GM20431 (cell line): ENCODE results near the gene EFCAB6.

Source experiments
- in situ Hi-C: fragments of 300-500 bp; cut with MseI, MboI; formaldehyde crosslinking; loops from one replicate; pipeline ENCODE4 v1.15.0; 2020; ENCODE audit warnings: low sequenced_read_pairs; ENCODE audit not compliant: unreplicated experiment

The EFCAB6 gene

GRCh38 chr22:43516996-43517635 lies 295.0 kb downstream of the EFCAB6 start:
- in situ Hi-C loops = no loop called here

DNA sequence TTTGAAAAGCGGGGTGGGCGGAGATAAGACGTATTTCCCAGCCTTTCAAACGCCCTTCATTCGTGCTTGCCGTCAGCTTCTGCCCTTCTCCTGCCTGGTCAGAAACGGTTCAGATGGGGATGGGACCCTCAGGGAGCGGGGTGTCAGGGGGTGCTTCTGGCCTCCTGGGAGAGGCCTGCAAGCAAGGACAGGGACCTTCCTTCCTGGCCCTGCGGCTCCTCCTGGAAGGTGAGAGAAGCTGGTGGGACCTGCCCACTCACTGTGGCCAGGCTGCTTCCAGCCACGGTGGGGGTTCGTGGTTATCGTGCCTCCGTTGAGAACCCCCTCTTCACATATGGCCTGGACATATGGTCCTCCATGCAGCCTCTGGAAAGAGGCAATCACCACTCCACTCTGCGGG lies 295.7 kb downstream of the EFCAB6 start:
- in situ Hi-C loops = no loop called here

DNA sequence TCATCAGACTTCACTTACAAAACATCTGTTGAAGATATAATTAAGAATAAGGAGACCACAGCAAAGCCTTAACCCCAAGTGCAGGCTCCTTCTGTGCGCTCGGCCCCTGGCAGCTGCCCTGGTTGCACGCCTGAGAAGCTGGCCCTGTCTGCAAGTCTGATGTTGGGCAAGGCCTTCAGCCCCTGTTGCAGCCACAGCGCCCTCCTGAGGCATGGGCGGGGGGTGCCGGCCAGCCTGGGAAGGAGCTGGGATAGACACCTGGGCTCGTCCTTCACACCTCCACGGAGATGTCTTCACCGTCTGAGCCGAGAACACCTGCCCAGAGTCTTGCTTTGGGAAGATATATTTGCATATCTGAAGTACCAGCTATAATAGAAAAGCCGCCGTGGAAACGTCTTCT lies 296.2 kb downstream of the EFCAB6 start:
- in situ Hi-C loops = no loop called here

- in situ Hi-C loops = no loop called here
Measured at GRCh38 chr22:43515411-43515810, 296.7 kb downstream of the EFCAB6 start.

GRCh38 chr22:43514476-43515157 lies 297.5 kb downstream of the EFCAB6 start:
- in situ Hi-C loops = no loop called here

- in situ Hi-C loops = no loop called here
Measured at GRCh38 chr22:43512279-43512678, 299.8 kb downstream of the EFCAB6 start.

DNA sequence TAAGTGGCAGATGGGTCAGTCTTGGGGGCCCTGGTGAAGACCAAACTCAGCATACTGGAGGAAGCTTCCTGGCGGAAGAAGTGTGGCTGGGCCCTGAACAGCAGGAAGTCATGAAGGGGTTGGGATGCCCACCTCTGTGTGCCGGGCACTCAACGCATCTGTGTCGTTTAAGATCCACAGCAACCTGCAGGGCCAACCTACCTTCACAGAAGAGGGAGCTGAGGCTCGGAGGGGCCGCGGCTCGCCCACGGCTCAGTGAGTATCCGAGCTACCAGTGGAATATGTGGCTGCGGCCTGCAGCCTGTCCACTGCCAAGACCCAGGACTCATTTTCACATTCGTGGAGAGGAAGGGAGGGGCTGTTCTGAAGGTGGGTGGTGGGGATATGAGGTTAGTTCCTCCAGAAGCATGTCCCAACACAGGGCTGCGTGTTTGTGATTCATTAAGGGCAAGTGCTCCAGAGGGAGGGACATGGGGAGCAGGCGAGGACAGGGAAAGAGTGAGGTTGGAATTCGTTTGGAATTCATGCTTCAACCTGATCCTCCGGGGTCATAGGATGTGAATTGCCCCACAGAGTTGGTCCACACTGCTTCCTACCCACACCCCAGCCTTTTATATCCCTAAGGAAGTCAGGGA lies 300.7 kb downstream of the EFCAB6 start:
- in situ Hi-C loops = no loop called here

GRCh38 chr22:43510281-43511070 lies 301.6 kb downstream of the EFCAB6 start:
- in situ Hi-C loops = no loop called here

DNA sequence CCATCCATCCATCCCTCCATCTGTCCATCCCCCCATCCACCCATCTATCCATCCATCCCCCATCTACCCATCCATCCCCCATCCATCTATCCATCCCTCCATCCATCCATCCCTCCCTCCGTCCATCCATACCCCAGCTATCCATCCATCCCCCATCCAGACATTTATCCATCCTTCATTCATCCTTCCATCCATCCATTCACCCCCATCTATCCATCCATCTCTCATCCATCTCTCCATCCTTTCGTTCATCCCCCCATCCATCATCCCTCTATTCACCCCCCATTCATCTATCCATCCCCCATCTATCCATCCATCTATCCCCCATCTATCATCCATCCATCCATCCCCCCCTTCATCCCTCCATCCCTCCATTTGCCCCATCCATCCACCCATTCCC lies 302.8 kb downstream of the EFCAB6 start:
- in situ Hi-C loops = no loop called here

GRCh38 chr22:43508489-43508888 lies 303.6 kb downstream of the EFCAB6 start:
- in situ Hi-C loops = no loop called here

DNA sequence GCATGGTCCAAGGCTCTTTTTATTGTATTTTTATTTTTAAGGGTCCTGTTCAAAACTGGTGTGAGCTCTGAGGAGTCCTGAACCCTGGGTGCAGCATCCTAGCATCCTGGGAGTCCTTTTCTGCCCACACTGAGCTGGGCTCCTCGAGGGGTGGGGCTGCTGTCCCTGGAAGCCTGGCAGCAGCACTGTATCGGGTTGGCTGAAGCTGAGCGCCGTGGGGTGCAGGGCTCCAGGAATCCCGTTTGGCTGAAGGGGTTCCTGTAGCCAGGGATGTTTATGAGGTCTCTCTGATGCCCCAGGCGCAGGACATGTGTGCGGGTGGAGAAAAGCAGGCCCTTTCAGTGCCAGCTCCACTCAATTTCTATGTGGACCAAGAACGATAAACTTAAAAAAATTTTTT lies 304.9 kb downstream of the EFCAB6 start:
- in situ Hi-C loops = no loop called here

DNA sequence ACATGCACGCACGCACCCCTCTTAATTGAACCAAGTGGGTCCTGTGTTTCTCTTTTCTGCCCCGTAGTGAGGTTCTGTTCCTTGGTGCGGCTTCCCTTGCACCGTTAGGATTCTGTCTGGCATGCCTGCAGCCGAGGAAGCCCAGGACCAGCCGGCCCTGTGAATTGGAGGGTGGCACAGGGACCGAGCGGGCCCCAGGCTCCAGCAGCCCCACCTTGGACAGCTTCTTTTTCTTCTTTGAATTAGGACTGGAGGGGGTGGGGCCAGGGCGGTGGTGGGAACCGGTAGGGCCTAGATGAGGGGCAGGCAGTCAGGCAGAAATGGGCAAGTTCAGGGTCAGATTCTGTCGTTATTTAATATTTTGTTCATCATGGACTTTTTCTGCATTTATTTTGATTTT lies 305.6 kb downstream of the EFCAB6 start:
- in situ Hi-C loops = no loop called here

DNA sequence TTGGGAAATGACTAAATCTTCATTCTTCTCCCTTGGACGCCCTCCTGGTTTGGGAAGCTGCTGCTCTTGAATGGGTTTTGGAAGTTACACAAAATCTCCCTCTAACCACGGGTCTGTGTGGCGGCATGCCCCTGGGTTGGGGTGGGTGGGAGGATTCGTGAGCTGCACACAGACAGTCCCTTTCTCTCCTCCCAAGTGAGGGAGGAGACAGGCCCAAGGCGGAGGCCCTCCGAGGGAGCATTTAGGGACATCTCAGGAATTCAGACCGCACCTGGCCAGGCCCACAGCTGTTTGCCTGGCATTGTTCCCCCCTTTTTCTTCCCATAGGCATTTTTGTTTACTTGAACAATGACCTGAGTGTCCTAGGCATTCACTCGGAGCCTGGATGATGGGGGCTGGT lies 306.2 kb downstream of the EFCAB6 start:
- in situ Hi-C loops = no loop called here

GRCh38 chr22:43505423-43505822 lies 306.7 kb downstream of the EFCAB6 start:
- in situ Hi-C loops = no loop called here

DNA sequence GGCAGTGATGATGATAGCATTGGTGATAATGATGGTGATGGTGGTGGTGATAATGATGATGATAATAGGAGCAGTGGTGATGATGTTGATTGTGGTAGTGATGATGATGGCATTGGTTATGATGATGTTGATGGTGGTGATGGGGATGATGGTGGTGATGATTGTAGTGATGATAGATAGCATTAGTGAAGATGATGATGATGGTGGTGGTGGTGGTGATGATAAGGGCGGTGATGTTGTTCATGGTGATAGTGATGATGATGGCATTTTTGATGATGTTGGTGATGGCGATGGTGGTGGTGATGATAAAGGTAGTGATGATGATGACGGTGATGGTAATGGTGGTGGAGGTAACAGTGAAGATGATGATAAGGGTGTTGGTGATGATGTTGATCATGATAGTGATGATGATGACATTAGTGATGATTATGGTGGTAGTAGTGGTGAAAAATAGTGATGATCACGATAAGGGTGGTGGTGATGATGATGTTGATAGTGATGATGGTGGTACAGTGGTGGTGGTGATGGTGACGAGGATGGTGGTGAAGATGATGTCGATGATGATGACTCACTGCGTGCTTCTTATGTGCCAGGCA lies 307.3 kb downstream of the EFCAB6 start:
- in situ Hi-C loops = no loop called here

- in situ Hi-C loops = no loop called here
Measured at GRCh38 chr22:43504068-43504467, 308.0 kb downstream of the EFCAB6 start.

DNA sequence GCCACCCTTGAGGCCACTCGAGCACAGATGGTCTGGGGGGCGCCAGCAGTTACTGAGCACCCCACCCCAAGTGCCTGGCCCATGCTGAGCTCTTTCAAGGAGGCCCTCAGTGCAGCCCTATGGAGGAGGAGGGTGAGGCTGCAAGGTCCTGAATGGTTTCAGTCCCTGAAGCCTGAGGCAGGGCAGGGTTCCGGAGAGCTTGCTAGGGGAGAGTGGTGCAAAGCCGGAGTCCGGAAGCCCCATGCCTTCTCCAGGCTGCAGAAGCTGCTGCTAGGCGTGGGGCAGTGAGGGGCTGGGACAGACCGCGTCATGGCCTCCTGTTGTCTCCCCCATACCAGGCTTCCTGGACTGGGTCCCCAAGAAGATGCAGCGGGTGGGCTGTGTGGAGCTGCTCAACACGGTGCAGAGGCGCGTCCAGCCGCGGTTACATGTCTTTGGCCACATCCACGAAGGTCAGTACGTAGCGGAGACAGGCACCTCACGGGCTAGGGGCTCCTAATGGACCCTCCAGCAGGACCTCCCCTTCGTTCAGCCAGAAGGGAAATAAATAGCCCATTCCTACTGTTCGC lies 309.7 kb downstream of the EFCAB6 start:
- in situ Hi-C loops = no loop called here

DNA sequence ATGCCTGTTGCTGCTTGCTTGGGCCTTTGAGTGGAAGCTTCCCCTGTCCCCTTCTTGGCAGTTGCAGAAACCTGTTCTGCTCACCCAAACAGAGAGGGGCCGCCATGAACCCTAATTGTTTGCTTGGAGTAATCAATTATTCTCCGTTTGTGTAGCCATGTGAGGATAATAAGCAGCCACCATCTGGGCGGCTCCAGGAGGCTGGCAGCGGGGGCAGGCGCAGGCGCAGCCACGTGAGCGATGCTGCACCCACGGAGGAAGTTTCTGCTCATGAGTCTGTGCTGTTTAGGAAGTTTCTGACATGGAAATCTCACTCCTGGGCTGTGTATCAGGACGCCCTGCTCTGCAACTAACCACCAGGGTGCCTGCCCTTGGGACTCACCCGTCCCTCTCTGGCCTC lies 310.2 kb downstream of the EFCAB6 start:
- in situ Hi-C loops = no loop called here

DNA sequence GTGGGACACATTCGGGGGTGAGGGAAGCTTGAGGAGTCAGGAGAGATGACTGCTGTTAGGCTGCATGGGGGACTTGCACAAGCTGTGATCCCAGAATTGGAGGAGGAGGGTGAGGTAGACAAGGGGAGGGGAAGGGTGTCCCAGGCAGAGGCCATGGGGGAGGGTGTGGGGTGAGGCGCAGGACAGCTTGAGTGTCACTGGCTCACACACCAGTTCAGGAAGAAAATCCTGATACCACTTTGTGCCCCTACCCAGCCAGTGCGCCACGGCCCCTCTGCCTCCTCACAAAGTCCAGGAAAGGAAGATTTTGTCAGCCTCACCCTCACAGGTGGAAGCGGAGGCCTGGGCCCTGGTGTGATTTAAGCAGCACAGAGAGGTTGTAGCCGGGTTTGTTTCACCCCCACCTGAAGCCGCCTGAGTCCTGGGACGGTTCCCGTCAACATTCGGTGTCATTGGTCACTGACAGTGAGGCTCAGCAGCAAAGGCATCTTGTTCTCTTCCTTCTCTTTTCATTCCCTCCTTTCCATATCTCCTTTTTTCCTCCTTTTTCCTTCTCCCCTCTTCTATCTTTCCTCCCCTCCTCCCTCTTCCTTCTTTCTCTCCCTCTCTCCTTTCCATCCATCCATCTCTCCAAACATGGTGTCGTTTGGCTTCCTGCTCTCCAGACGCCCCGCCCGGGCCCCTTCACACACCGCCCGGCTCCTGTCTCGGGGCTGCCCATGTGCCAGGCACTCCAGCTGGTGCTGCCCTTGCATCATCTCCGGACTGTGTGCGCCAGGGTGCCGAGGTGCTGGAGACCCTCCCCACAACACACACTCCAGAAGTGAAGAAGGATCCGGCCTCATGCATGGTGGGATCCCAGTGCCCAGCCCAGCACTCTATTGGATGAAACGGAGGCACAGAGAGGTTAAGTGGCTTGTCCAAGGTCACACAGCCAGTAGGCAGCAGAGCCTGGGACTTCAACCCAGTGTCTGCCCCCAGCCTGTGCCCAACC lies 311.0 kb downstream of the EFCAB6 start:
- in situ Hi-C loops = no loop called here
